ENCODE results near the gene COX19.

DNA sequence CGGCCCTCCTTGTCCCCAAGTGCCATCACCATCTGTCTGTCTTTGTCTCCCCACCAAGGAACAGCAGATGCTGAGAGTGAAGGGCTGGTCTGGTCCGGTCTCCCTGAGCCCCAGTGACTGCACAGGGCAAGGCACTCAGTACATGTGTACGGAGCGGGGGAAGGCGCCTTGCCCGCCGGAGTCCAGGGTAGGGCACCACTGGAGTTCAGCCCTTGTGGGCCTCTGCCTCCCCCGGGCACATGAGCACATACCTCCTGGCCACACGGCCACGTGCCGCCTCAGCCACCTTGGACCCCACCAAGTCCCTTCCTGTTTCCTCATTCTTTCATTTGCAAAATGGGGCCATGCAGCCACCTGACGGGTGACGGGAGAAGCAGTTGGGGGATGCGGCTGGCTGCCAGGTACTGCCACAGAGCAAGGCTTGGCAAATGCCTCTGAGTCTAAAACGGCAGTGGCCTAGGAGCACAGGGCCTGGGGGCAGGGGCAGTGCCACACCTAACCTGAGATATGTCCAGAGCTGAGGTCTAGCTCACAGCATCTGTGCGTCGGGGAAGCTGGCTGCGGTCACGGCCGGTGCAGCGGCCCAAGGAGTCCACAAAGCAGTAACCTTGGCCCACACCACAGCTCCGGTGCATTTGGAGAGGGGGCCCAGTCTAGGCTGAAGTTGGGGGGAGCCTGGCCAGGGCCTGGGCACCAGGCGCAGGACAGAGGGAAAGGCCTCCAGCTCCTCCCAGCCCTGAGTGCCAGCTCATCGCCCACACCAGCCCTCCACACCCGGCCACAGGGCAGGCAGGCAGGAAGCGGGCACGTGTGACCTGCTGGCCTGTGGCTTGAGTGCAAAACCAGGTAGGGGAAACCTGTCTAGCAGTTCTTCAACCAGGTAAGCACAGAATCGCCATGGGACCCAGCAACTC lies 26.1 kb downstream of the COX19 start:
- TF ChIP-seq, protein P1, sequence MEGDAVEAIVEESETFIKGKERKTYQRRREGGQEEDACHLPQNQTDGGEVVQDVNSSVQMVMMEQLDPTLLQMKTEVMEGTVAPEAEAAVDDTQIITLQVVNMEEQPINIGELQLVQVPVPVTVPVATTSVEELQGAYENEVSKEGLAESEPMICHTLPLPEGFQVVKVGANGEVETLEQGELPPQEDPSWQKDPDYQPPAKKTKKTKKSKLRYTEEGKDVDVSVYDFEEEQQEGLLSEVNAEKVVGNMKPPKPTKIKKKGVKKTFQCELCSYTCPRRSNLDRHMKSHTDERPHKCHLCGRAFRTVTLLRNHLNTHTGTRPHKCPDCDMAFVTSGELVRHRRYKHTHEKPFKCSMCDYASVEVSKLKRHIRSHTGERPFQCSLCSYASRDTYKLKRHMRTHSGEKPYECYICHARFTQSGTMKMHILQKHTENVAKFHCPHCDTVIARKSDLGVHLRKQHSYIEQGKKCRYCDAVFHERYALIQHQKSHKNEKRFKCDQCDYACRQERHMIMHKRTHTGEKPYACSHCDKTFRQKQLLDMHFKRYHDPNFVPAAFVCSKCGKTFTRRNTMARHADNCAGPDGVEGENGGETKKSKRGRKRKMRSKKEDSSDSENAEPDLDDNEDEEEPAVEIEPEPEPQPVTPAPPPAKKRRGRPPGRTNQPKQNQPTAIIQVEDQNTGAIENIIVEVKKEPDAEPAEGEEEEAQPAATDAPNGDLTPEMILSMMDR (IDR thresholded peaks at IDR 0.05; ENCODE audit: insufficient read depth, low read length): no peak
- TF ChIP-seq, protein P2, sequence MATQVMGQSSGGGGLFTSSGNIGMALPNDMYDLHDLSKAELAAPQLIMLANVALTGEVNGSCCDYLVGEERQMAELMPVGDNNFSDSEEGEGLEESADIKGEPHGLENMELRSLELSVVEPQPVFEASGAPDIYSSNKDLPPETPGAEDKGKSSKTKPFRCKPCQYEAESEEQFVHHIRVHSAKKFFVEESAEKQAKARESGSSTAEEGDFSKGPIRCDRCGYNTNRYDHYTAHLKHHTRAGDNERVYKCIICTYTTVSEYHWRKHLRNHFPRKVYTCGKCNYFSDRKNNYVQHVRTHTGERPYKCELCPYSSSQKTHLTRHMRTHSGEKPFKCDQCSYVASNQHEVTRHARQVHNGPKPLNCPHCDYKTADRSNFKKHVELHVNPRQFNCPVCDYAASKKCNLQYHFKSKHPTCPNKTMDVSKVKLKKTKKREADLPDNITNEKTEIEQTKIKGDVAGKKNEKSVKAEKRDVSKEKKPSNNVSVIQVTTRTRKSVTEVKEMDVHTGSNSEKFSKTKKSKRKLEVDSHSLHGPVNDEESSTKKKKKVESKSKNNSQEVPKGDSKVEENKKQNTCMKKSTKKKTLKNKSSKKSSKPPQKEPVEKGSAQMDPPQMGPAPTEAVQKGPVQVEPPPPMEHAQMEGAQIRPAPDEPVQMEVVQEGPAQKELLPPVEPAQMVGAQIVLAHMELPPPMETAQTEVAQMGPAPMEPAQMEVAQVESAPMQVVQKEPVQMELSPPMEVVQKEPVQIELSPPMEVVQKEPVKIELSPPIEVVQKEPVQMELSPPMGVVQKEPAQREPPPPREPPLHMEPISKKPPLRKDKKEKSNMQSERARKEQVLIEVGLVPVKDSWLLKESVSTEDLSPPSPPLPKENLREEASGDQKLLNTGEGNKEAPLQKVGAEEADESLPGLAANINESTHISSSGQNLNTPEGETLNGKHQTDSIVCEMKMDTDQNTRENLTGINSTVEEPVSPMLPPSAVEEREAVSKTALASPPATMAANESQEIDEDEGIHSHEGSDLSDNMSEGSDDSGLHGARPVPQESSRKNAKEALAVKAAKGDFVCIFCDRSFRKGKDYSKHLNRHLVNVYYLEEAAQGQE (IDR thresholded peaks at IDR 0.05; ENCODE audit: insufficient replicate concordance, low read depth): no peak
